ENCODE data around the gene LIMS2.

LIMS2 gene

GRCh38 chr2:127596311-127597045, 78.9 kb downstream of the LIMS2 start:
- DNase-seq, result no peak

GRCh38 chr2:127594116-127594591, 81.2 kb downstream of the LIMS2 start:
- no peak for DNase-seq

- no peak for DNase-seq
These were observed 81.9 kb downstream of the LIMS2 start for GRCh38 chr2:127593228-127594115.

GRCh38 chr2:127592761-127593227, 82.5 kb downstream of the LIMS2 start:
- DNase-seq, result no peak

GRCh38 chr2:127591221-127591923, 84.0 kb downstream of the LIMS2 start:
- DNase-seq, result no peak

- no peak for DNase-seq
These were observed 84.7 kb downstream of the LIMS2 start for GRCh38 chr2:127590386-127591190.

GRCh38 chr2:127589841-127590240, 85.5 kb downstream of the LIMS2 start:
- no peak for DNase-seq

GRCh38 chr2:127589358-127589757, 86.0 kb downstream of the LIMS2 start:
- DNase-seq, result no peak

All from NCI-H187 (cell line).